CD8-positive, alpha-beta memory T cell (primary cell): ENCODE data around the gene TSPAN9. TPM values are rescaled to one million over a fixed set of nuclear protein-coding genes. Genes with fewer than 3 reads are reported as not detected.

Experiments
- CTCF ChIA-PET: fragments of 350-600 bp; sonication (Branson Sonifier 250); formaldehyde crosslinking; loops from one replicate; lab custom pipeline; 2021; ENCODE audit warnings: antibody characterized with exemption; lab: Charles Lee
- POLR2A ChIA-PET: fragments of 350-600 bp; sonication (Branson Sonifier 250); formaldehyde crosslinking; loops from one replicate; lab custom pipeline; 2021; ENCODE audit warnings: antibody characterized with exemption; lab: Charles Lee
- DNase-seq, 5 donors: peaks; one replicate each; pipeline versions ENCODE4 v3.0.0 to v3.0.0-alpha.2; 2020 to 2022; ENCODE audit warnings: mixed read lengths in 1 of 5
- H3K27ac ChIP-seq: one replicate; pipeline ENCODE4 v1.7.0; 2013; ENCODE audit warnings: low read depth, mild to moderate bottlenecking, low read length, moderate library complexity
- H3K27me3 ChIP-seq: 2 replicates; pipeline ENCODE4 v1.7.0; 2013; ENCODE audit warnings: low read length, mild to moderate bottlenecking; ENCODE audit not compliant: insufficient read depth, poor library complexity, severe bottlenecking
- H3K36me3 ChIP-seq: 2 replicates; pipeline ENCODE4 v1.7.0; 2013; ENCODE audit warnings: mild to moderate bottlenecking, low read length, moderate library complexity; ENCODE audit not compliant: insufficient read depth
- H3K4me1 ChIP-seq: 2 replicates; pipeline ENCODE4 v1.7.0; 2013; ENCODE audit warnings: mild to moderate bottlenecking, low read length, moderate library complexity; ENCODE audit not compliant: insufficient read depth
- H3K4me3 ChIP-seq: 2 replicates; pipeline ENCODE4 v1.7.0; 2013; ENCODE audit warnings: mild to moderate bottlenecking, low read length
- H3K9me3 ChIP-seq: 2 replicates; pipeline ENCODE4 v1.7.0; 2013; ENCODE audit warnings: mild to moderate bottlenecking, low read length
- H3K27ac Mint-ChIP-seq, 8 donors: one replicate each; pipeline ENCODE4 v1.8.0; 2020 to 2021; ENCODE audit warnings: mixed read lengths in 8 of 8, mild to moderate bottlenecking in 6 of 8, inconsistent platforms in 3 of 8, moderate library complexity in 3 of 8
- H3K27me3 Mint-ChIP-seq, 2 donors: one replicate each; pipeline ENCODE4 v1.8.0; 2020 to 2021; ENCODE audit warnings: mixed read lengths in 2 of 2, mild to moderate bottlenecking in 1 of 2, moderate library complexity in 1 of 2
- H3K36me3 Mint-ChIP-seq, 3 donors: one replicate each; pipeline ENCODE4 v1.8.0; 2020 to 2021; ENCODE audit warnings: mixed read lengths in 3 of 3, inconsistent platforms in 1 of 3, mild to moderate bottlenecking in 1 of 3
- H3K4me1 Mint-ChIP-seq, 3 donors: one replicate each; pipeline ENCODE4 v1.8.0; 2020 to 2021; ENCODE audit warnings: mixed read lengths in 3 of 3, inconsistent platforms in 1 of 3, mild to moderate bottlenecking in 1 of 3
- H3K4me3 Mint-ChIP-seq, 7 donors: one replicate each; pipeline ENCODE4 v1.8.0; 2020 to 2021; ENCODE audit warnings: mixed read lengths in 7 of 7, mild to moderate bottlenecking in 6 of 7, moderate library complexity in 4 of 7, inconsistent platforms in 2 of 7
- H3K9me3 Mint-ChIP-seq, 5 donors: one replicate each; pipeline ENCODE4 v1.8.0; 2020 to 2022; ENCODE audit warnings: mixed read lengths in 5 of 5, mild to moderate bottlenecking in 3 of 5, moderate library complexity in 2 of 5, inconsistent platforms in 1 of 5
- polyA plus RNA-seq: library from polyadenylated mRNA; unstranded; fragments of 300-500 nt; fragmentation: Illumina TruSeq; gene quantifications from one replicate; pipeline ENCODE4 v1.2.3, GENCODE V29; 2021
- total RNA-seq, 2 experiments: library from RNA; stranded (reverse); gene quantifications; one replicate each; pipeline ENCODE4 v1.2.3, GENCODE V29; 2021

Gene TSPAN9
- total and polyA plus RNA-seq, 3 experiments from 2014 or later: 0.33 to 0.79 TPM; not detected in 1

- no peaks in the 10 kb centered on the region for H3K36me3 ChIP-seq
- no peaks in the 10 kb centered on the region for H3K27me3 ChIP-seq
- H3K27ac ChIP-seq: no peak overlapping the region
- no peak overlapping the region for H3K4me3 Mint-ChIP-seq
- H3K9me3 ChIP-seq: no peaks in the 10 kb centered on the region
- peaks cover 4 to 12% of the 10 kb centered on the region in 2 donors for H3K27me3 Mint-ChIP-seq
- no peak for DNase-seq
- peaks cover 0 to 8% (median 0%) of the 10 kb centered on the region in 3 donors for H3K4me1 Mint-ChIP-seq
- CTCF ChIA-PET: no interaction called here
- H3K4me1 ChIP-seq: no peaks in the 10 kb centered on the region
- no peak overlapping the region for H3K27ac Mint-ChIP-seq
- no peaks in the 10 kb centered on the region for H3K9me3 Mint-ChIP-seq
- no peak overlapping the region for H3K4me3 ChIP-seq
- H3K36me3 Mint-ChIP-seq: no peaks in the 10 kb centered on the region
- POLR2A ChIA-PET: no interaction called here
Measured at GRCh38 chr12:3110578-3110977, 33.4 kb downstream of the TSPAN9 start.

- H3K4me3 Mint-ChIP-seq: no peak overlapping the region
- no peaks in the 10 kb centered on the region for H3K36me3 Mint-ChIP-seq
- Histone ChIP-seq H3K36me3 (no peaks in the 10 kb centered on the region), H3K27ac (no peak overlapping the region), H3K9me3 (no peaks in the 10 kb centered on the region), H3K4me3 (no peak overlapping the region), H3K4me1 (no peaks in the 10 kb centered on the region), H3K27me3 (no peaks in the 10 kb centered on the region)
- peaks cover 7 to 32% of the 10 kb centered on the region in 2 donors for H3K27me3 Mint-ChIP-seq
- no peak overlapping the region for H3K27ac Mint-ChIP-seq
- H3K9me3 Mint-ChIP-seq: no peaks in the 10 kb centered on the region
- DNase-seq: no peak
- ChIA-PET POLR2A (no interaction called here), CTCF (no interaction called here)
- H3K4me1 Mint-ChIP-seq: peaks cover 0 to 2% (median 0%) of the 10 kb centered on the region in 3 donors
Measured at GRCh38 chr12:3113671-3114325, 36.6 kb downstream of the TSPAN9 start.

- no peak for DNase-seq
- no peak overlapping the region for H3K4me3 ChIP-seq
- Mint-ChIP-seq H3K27ac (no peak overlapping the region), H3K27me3 (peaks cover 7 to 38% of the 10 kb centered on the region in 2 donors), H3K4me3 (no peak overlapping the region), H3K4me1 (peaks cover 4 to 9% (median 4%) of the 10 kb centered on the region in 3 donors), H3K9me3 (no peaks in the 10 kb centered on the region), H3K36me3 (no peaks in the 10 kb centered on the region)
- no peak overlapping the region for H3K27ac ChIP-seq
- ChIA-PET POLR2A (no interaction called here), CTCF (no interaction called here)
- H3K4me1 ChIP-seq: no peaks in the 10 kb centered on the region
- no peaks in the 10 kb centered on the region for H3K27me3 ChIP-seq
- H3K36me3 ChIP-seq: no peaks in the 10 kb centered on the region
- H3K9me3 ChIP-seq: no peaks in the 10 kb centered on the region
Measured at GRCh38 chr12:3114671-3115070, 37.5 kb downstream of the TSPAN9 start.

- Mint-ChIP-seq H3K4me3 (no peak overlapping the region), H3K36me3 (no peaks in the 10 kb centered on the region), H3K27me3 (peaks cover 7 to 38% of the 10 kb centered on the region in 2 donors), H3K4me1 (peaks cover 5 to 13% (median 8%) of the 10 kb centered on the region in 3 donors), H3K27ac (no peak overlapping the region), H3K9me3 (no peaks in the 10 kb centered on the region)
- no peak overlapping the region for H3K4me3 ChIP-seq
- ChIA-PET POLR2A (no interaction called here), CTCF (no interaction called here)
- H3K36me3 ChIP-seq: no peaks in the 10 kb centered on the region
- no peaks in the 10 kb centered on the region for H3K27me3 ChIP-seq
- DNase-seq: no peak
- H3K9me3 ChIP-seq: no peaks in the 10 kb centered on the region
- H3K4me1 ChIP-seq: no peaks in the 10 kb centered on the region
- H3K27ac ChIP-seq: no peak overlapping the region
Measured at GRCh38 chr12:3115078-3115477, 37.9 kb downstream of the TSPAN9 start.

- H3K4me1 ChIP-seq: no peaks in the 10 kb centered on the region
- no peak overlapping the region for H3K27ac Mint-ChIP-seq
- H3K36me3 Mint-ChIP-seq: no peaks in the 10 kb centered on the region
- no peak for DNase-seq
- peaks cover 9 to 45% of the 10 kb centered on the region in 2 donors for H3K27me3 Mint-ChIP-seq
- no peak overlapping the region for H3K27ac ChIP-seq
- no peaks in the 10 kb centered on the region for H3K9me3 Mint-ChIP-seq
- POLR2A ChIA-PET: no interaction called here
- no peak overlapping the region for H3K4me3 ChIP-seq
- no peaks in the 10 kb centered on the region for H3K36me3 ChIP-seq
- H3K4me3 Mint-ChIP-seq: no peak overlapping the region
- H3K27me3 ChIP-seq: no peaks in the 10 kb centered on the region
- H3K4me1 Mint-ChIP-seq: peaks cover 7 to 21% (median 9%) of the 10 kb centered on the region in 3 donors
- H3K9me3 ChIP-seq: no peaks in the 10 kb centered on the region
- CTCF ChIA-PET: no interaction called here
Measured at GRCh38 chr12:3116106-3116844, 39.1 kb downstream of the TSPAN9 start.

- no peaks in the 10 kb centered on the region for H3K9me3 ChIP-seq
- no peaks in the 10 kb centered on the region for H3K27me3 ChIP-seq
- Mint-ChIP-seq H3K4me3 (no peak overlapping the region), H3K27me3 (peaks cover 9 to 45% of the 10 kb centered on the region in 2 donors), H3K27ac (no peak overlapping the region), H3K36me3 (no peaks in the 10 kb centered on the region), H3K9me3 (no peaks in the 10 kb centered on the region), H3K4me1 (peaks cover 7 to 21% (median 9%) of the 10 kb centered on the region in 3 donors)
- H3K36me3 ChIP-seq: no peaks in the 10 kb centered on the region
- no peak for DNase-seq
- POLR2A ChIA-PET: no interaction called here
- H3K4me1 ChIP-seq: no peaks in the 10 kb centered on the region
- CTCF ChIA-PET: no interaction called here
- H3K27ac ChIP-seq: no peak overlapping the region
- no peak overlapping the region for H3K4me3 ChIP-seq
Measured at GRCh38 chr12:3117144-3117581, 40.0 kb downstream of the TSPAN9 start.

- no peaks in the 10 kb centered on the region for H3K9me3 Mint-ChIP-seq
- no peaks in the 10 kb centered on the region for H3K4me1 ChIP-seq
- CTCF ChIA-PET: no interaction called here
- no peak for DNase-seq
- no peak overlapping the region for H3K4me3 ChIP-seq
- no peaks in the 10 kb centered on the region for H3K36me3 Mint-ChIP-seq
- H3K4me3 Mint-ChIP-seq: no peak overlapping the region
- H3K9me3 ChIP-seq: no peaks in the 10 kb centered on the region
- H3K36me3 ChIP-seq: no peaks in the 10 kb centered on the region
- H3K27ac ChIP-seq: no peak overlapping the region
- H3K27ac Mint-ChIP-seq: no peak overlapping the region
- H3K27me3 ChIP-seq: no peaks in the 10 kb centered on the region
- H3K27me3 Mint-ChIP-seq: peaks cover 9 to 45% of the 10 kb centered on the region in 2 donors
- H3K4me1 Mint-ChIP-seq: peaks cover 7 to 21% (median 9%) of the 10 kb centered on the region in 3 donors
- POLR2A ChIA-PET: no interaction called here
Measured at GRCh38 chr12:3117591-3118015, 40.4 kb downstream of the TSPAN9 start.

- Mint-ChIP-seq H3K9me3 (no peaks in the 10 kb centered on the region), H3K27ac (peak overlapping the region in 1 of 8 donors; percentile 23), H3K27me3 (peaks cover 5 to 48% of the 10 kb centered on the region in 2 donors), H3K4me3 (no peak overlapping the region), H3K36me3 (no peaks in the 10 kb centered on the region), H3K4me1 (peaks cover 7 to 21% (median 9%) of the 10 kb centered on the region in 3 donors)
- ChIA-PET CTCF (no interaction called here), POLR2A (no interaction called here)
- H3K9me3 ChIP-seq: no peaks in the 10 kb centered on the region
- no peaks in the 10 kb centered on the region for H3K27me3 ChIP-seq
- no peaks in the 10 kb centered on the region for H3K4me1 ChIP-seq
- no peaks in the 10 kb centered on the region for H3K36me3 ChIP-seq
- H3K4me3 ChIP-seq: no peak overlapping the region
- no peak for DNase-seq
- no peak overlapping the region for H3K27ac ChIP-seq
Measured at GRCh38 chr12:3119192-3119755, 42.1 kb downstream of the TSPAN9 start.
